GM23338 (cell line): Measurements from ENCODE around the gene WDR37. TPM values are rescaled to one million over a fixed set of nuclear protein-coding genes. Genes with fewer than 3 reads are reported as not detected.

Source experiments
- ATAC-seq: fragments of 200-7000 bp; cut with Tn5 transposase; 3 replicates; pipeline ENCODE4 v1.9.1; 2020
- DNase-seq: peaks from one replicate; pipeline ENCODE4 v3.0.0-alpha.2; 2015; ENCODE audit warnings: low spot score
- H2AFZ ChIP-seq: fragments of 200-600 bp; sonication (generic); 2 replicates; pipeline ENCODE4 v1.8.0; 2016; ENCODE audit warnings: antibody characterized with exemption, mild to moderate bottlenecking, moderate library complexity
- H3F3A ChIP-seq: fragments of 200-600 bp; sonication (generic); replicated peaks from 2 replicates; pipeline ENCODE4 v1.8.0; 2017; ENCODE audit warnings: antibody characterized with exemption, mixed run types, low read depth
- H3K27ac ChIP-seq: fragments of 200-600 bp; sonication (generic); 2 replicates; pipeline ENCODE4 v1.6.1; 2016; ENCODE audit warnings: low read depth
- H3K27me3 ChIP-seq: fragments of 200-600 bp; sonication (generic); 2 replicates; pipeline ENCODE4 v1.8.0; 2016; ENCODE audit warnings: mild to moderate bottlenecking, mixed run types, moderate library complexity; ENCODE audit not compliant: insufficient read depth
- H3K36me3 ChIP-seq: fragments of 200-600 bp; sonication (generic); 2 replicates; pipeline ENCODE4 v1.8.0; 2016; ENCODE audit warnings: mild to moderate bottlenecking; ENCODE audit not compliant: insufficient read depth
- H3K4me1 ChIP-seq: fragments of 200-600 bp; sonication (generic); 2 replicates; pipeline ENCODE4 v1.8.0; 2016; ENCODE audit warnings: mild to moderate bottlenecking, moderate library complexity; ENCODE audit not compliant: insufficient read depth
- H3K4me2 ChIP-seq: fragments of 200-600 bp; sonication (generic); 2 replicates; pipeline ENCODE4 v1.7.1; 2017; ENCODE audit warnings: mixed run types
- H3K4me3 ChIP-seq: fragments of 200-600 bp; sonication (generic); 2 replicates; pipeline ENCODE4 v1.6.1; 2016; ENCODE audit warnings: mixed run types
- H3K79me2 ChIP-seq: fragments of 200-600 bp; sonication (generic); replicated peaks from 2 replicates; pipeline ENCODE4 v1.8.0; 2017; ENCODE audit warnings: mild to moderate bottlenecking; ENCODE audit not compliant: insufficient read depth
- H3K9me2 ChIP-seq: fragments of 200-600 bp; sonication (generic); 2 replicates; pipeline ENCODE4 v1.8.0; 2017; ENCODE audit not compliant: insufficient read depth
- H4K20me1 ChIP-seq: fragments of 200-600 bp; sonication (generic); replicated peaks from 2 replicates; pipeline ENCODE4 v1.8.0; 2017; ENCODE audit warnings: mild to moderate bottlenecking; ENCODE audit not compliant: insufficient read depth
- H3K27ac Mint-ChIP-seq: 2 replicates; pipeline ENCODE4 v1.8.0; 2020; ENCODE audit warnings: inconsistent platforms, mild to moderate bottlenecking, moderate library complexity, mixed read lengths
- H3K27me3 Mint-ChIP-seq: 3 replicates; pipeline ENCODE4 v1.8.0; 2022; ENCODE audit warnings: low read depth, mild to moderate bottlenecking, moderate library complexity, mixed read lengths, inconsistent platforms; ENCODE audit not compliant: insufficient read depth, poor library complexity
- H3K36me3 Mint-ChIP-seq: 3 replicates; pipeline ENCODE4 v1.8.0; 2021; ENCODE audit warnings: low read depth, mild to moderate bottlenecking, inconsistent platforms, moderate library complexity, mixed read lengths
- H3K4me1 Mint-ChIP-seq: 3 replicates; pipeline ENCODE4 v1.8.0; 2020; ENCODE audit warnings: mild to moderate bottlenecking, inconsistent platforms, mixed read lengths
- H3K4me3 Mint-ChIP-seq: 3 replicates; pipeline ENCODE4 v1.8.0; 2021; ENCODE audit warnings: moderate library complexity, mild to moderate bottlenecking, inconsistent platforms, mixed read lengths
- H3K9me3 Mint-ChIP-seq: 3 replicates; pipeline ENCODE4 v1.8.0; 2020; ENCODE audit warnings: moderate library complexity, mild to moderate bottlenecking, inconsistent platforms, mixed read lengths
- CREB1 ChIP-seq: fragments of 250-450 bp; sonication (Bioruptor Pico); IDR thresholded peaks from 2 replicates; pipeline ENCODE4 v1.5.0; 2020; ENCODE audit warnings: low read depth, mild to moderate bottlenecking, moderate library complexity
- ETS1 ChIP-seq: IDR thresholded peaks from 2 replicates; pipeline ENCODE4 v1.6.1; 2016; ENCODE audit warnings: antibody characterized with exemption
- EZH2phosphoT487 ChIP-seq: fragments of 200-600 bp; sonication (generic); IDR thresholded peaks from one replicate; pipeline ENCODE4 v1.8.1; 2018; ENCODE audit warnings: antibody characterized with exemption; ENCODE audit not compliant: unreplicated experiment
- JUNB ChIP-seq: IDR thresholded peaks from one replicate; pipeline ENCODE4 v1.6.1; 2016; ENCODE audit warnings: antibody characterized with exemption; ENCODE audit not compliant: unreplicated experiment
- NANOG ChIP-seq: IDR thresholded peaks from 2 replicates; pipeline ENCODE4 v1.6.1; 2016; ENCODE audit warnings: antibody characterized with exemption, borderline replicate concordance
- POLR2AphosphoS5 ChIP-seq: IDR thresholded peaks from 2 replicates; pipeline ENCODE4 v1.6.1; 2016; ENCODE audit warnings: antibody characterized with exemption, low read depth
- REST ChIP-seq: IDR thresholded peaks from one replicate; pipeline ENCODE4 v1.6.1; 2018; ENCODE audit warnings: antibody characterized with exemption; ENCODE audit not compliant: unreplicated experiment
- STAT1 ChIP-seq: IDR thresholded peaks from one replicate; pipeline ENCODE4 v1.6.1; 2016; ENCODE audit warnings: antibody characterized with exemption; ENCODE audit not compliant: unreplicated experiment
- ZNF331 ChIP-seq: fragments of 250-450 bp; sonication (Bioruptor Pico); IDR thresholded peaks from 2 replicates; pipeline ENCODE4 v1.5.0; 2020; ENCODE audit warnings: low read depth, mild to moderate bottlenecking, moderate library complexity
- polyA plus RNA-seq: library from polyadenylated mRNA; unstranded; fragments of >200 nt; fragmentation: Nextera tagmentation; extraction: Ambion mirVana; gene quantifications from 2 replicates; pipeline ENCODE4 v1.2.1, GENCODE V29; 2016
- total RNA-seq: library from RNA; depleted of rRNA; stranded (reverse); fragments of >200 nt; shearing (Covaris generic); gene quantifications from 2 replicates; pipeline ENCODE4 v1.2.3, GENCODE V29; 2014
- TF ChIP-seq, protein P1 (sequence below), 2 experiments: fragments of 200-600 bp in 1 of 2; sonication (generic) in 1 of 2; conservative IDR thresholded peaks; 2 replicates each; pipeline versions ENCODE4 v1.5.1 to v1.6.1; 2016 to 2017; ENCODE audit warnings: antibody characterized with exemption in 2 of 2, low read depth in 2 of 2, mild to moderate bottlenecking in 2 of 2, moderate library complexity in 1 of 2

WDR37 gene
- total and polyA plus RNA-seq, 2 experiments from 2014 or later, result 6.0 to 10.2 TPM

DNA sequence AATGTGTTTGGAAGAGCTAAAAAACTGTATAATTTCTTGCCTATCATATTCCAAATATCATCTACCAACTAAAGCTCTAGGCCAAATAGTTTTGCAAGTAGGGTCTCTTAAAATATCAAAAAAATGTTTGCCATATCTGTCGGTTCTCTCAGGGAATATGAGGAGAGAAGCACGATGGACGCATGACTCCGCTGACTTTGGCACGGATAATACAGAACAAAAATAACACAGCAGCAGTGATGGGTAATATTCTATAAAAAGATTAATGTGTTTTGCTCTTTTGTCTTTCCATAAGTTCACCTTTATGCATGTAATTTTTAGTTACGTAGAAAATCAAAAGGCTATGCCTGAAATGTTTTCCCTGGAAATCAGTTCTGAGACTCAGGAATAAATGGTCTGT, 29.6 kb upstream of the WDR37 start:
- H3K27ac ChIP-seq, result no peak overlapping the region
- no peak for ATAC-seq
- H3K36me3 Mint-ChIP-seq, result no peaks in the 10 kb centered on the region
- TF ChIP-seq EZH2phosphoT487 (no peak), ZNF331 (CRISPR knock-in tag) (no peak)
- no peak overlapping the region for H3K4me3 Mint-ChIP-seq
- no peak for DNase-seq
- 0 out of 2 replicates have a peak, but pooled peaks cover 2% of the 10 kb centered on the region for H3F3A ChIP-seq
- H3K9me2 ChIP-seq, result no peaks in the 10 kb centered on the region
- H3K79me2 ChIP-seq, result no peaks in the 10 kb centered on the region
- H3K4me3 ChIP-seq, result no peak overlapping the region
- H3K27ac Mint-ChIP-seq, result no peak overlapping the region
- H3K27me3 Mint-ChIP-seq, result no peaks in the 10 kb centered on the region
- peaks cover 11% of the 10 kb centered on the region; the same call in 1 of the 2 replicates for H3K4me1 ChIP-seq
- H3K4me2 ChIP-seq, result no peak overlapping the region
- no peaks in the 10 kb centered on the region for H3K27me3 ChIP-seq
- H3K9me3 Mint-ChIP-seq, result no peaks in the 10 kb centered on the region
- no peaks in the 10 kb centered on the region for H4K20me1 ChIP-seq
- no peaks in the 10 kb centered on the region for H3K36me3 ChIP-seq
- no peak overlapping the region for H2AFZ ChIP-seq
- peaks cover 5% of the 10 kb centered on the region; the same call in 1 of the 3 replicates for H3K4me1 Mint-ChIP-seq

- Mint-ChIP-seq H3K9me3 (no peaks in the 10 kb centered on the region), H3K27me3 (no peaks in the 10 kb centered on the region), H3K36me3 (no peaks in the 10 kb centered on the region), H3K4me1 (peaks cover 5% of the 10 kb centered on the region; the same call in 2 of the 3 replicates), H3K4me3 (no peak overlapping the region), H3K27ac (no peak overlapping the region)
- Histone ChIP-seq H3K4me2 (no peak overlapping the region), H3F3A (no peaks in the 10 kb centered on the region), H4K20me1 (no peaks in the 10 kb centered on the region), H3K27me3 (no peaks in the 10 kb centered on the region), H2AFZ (no peak overlapping the region), H3K36me3 (no peaks in the 10 kb centered on the region), H3K9me2 (no peaks in the 10 kb centered on the region), H3K4me3 (no peak overlapping the region), H3K79me2 (no peaks in the 10 kb centered on the region), H3K4me1 (peaks cover 11% of the 10 kb centered on the region; the same call in 1 of the 2 replicates), H3K27ac (no peak overlapping the region)
- no peak for DNase-seq
- ATAC-seq, result peak; percentile 51
- TF ChIP-seq EZH2phosphoT487 (no peak), NANOG (no peak), POLR2AphosphoS5 (no peak), CREB1 (no peak), ETS1 (no peak), JUNB (no peak), REST (no peak), STAT1 (no peak)
- TF ChIP-seq, protein P1, sequence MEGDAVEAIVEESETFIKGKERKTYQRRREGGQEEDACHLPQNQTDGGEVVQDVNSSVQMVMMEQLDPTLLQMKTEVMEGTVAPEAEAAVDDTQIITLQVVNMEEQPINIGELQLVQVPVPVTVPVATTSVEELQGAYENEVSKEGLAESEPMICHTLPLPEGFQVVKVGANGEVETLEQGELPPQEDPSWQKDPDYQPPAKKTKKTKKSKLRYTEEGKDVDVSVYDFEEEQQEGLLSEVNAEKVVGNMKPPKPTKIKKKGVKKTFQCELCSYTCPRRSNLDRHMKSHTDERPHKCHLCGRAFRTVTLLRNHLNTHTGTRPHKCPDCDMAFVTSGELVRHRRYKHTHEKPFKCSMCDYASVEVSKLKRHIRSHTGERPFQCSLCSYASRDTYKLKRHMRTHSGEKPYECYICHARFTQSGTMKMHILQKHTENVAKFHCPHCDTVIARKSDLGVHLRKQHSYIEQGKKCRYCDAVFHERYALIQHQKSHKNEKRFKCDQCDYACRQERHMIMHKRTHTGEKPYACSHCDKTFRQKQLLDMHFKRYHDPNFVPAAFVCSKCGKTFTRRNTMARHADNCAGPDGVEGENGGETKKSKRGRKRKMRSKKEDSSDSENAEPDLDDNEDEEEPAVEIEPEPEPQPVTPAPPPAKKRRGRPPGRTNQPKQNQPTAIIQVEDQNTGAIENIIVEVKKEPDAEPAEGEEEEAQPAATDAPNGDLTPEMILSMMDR (conservative IDR thresholded peaks at IDR 0.05; ENCODE audit: low read depth in 2 of 2), result no peak
Observed at GRCh38 chr10:1029838-1030237, 26.3 kb upstream of the WDR37 start.
